OCI-LY1 (cell line): ENCODE results near the gene PRPF38A.

Experiments
- H2AFZ ChIP-seq: fragments of 200-600 bp; sonication (generic), shearing (Covaris generic); 2 replicates; pipeline ENCODE4 v1.6.0; 2014; ENCODE audit warnings: antibody characterized with exemption, mild to moderate bottlenecking, low read length
- H3F3A ChIP-seq: fragments of 200-600 bp; sonication (generic), shearing (Covaris generic); 2 replicates; pipeline ENCODE4 v1.6.0; 2014; ENCODE audit warnings: mild to moderate bottlenecking, antibody characterized with exemption, low read length, moderate library complexity; ENCODE audit not compliant: insufficient read depth
- H3K27ac ChIP-seq: fragments of 200-600 bp; sonication (generic); 2 replicates; pipeline ENCODE4 v1.5.1; 2014; ENCODE audit warnings: low read length, mixed run types, mild to moderate bottlenecking, low read depth; ENCODE audit not compliant: poor library complexity, severe bottlenecking
- H3K27me3 ChIP-seq: fragments of 200-600 bp; sonication (generic); 2 replicates; pipeline ENCODE4 v1.6.0; 2014; ENCODE audit warnings: antibody characterized with exemption, mild to moderate bottlenecking, low read length, moderate library complexity; ENCODE audit not compliant: insufficient read depth
- H3K36me3 ChIP-seq: fragments of 200-600 bp; sonication (generic); 2 replicates; pipeline ENCODE4 v1.6.1; 2014; ENCODE audit warnings: mild to moderate bottlenecking, antibody characterized with exemption, low read length, moderate library complexity, mixed read lengths; ENCODE audit not compliant: insufficient read depth
- H3K4me1 ChIP-seq: fragments of 200-600 bp; sonication (generic); 2 replicates; pipeline ENCODE4 v1.5.1; 2014; ENCODE audit warnings: mild to moderate bottlenecking, low read length, moderate library complexity; ENCODE audit not compliant: insufficient read depth, severe bottlenecking
- H3K4me2 ChIP-seq: fragments of 200-600 bp; sonication (generic), shearing (Covaris generic); 2 replicates; pipeline ENCODE4 v1.6.1; 2014; ENCODE audit warnings: low read length
- H3K4me3 ChIP-seq: fragments of 200-600 bp; sonication (generic); 2 replicates; pipeline ENCODE4 v1.5.1; 2014; ENCODE audit warnings: low read length, low read depth, mild to moderate bottlenecking, mixed read lengths; ENCODE audit not compliant: poor library complexity, severe bottlenecking
- H3K79me2 ChIP-seq: fragments of 200-600 bp; shearing (Covaris generic); 2 replicates; pipeline ENCODE4 v1.6.1; 2016; ENCODE audit warnings: mixed run types, low read length, mixed read lengths; ENCODE audit not compliant: insufficient read depth
- H3K9ac ChIP-seq: fragments of 200-600 bp; sonication (generic), shearing (Covaris generic); 2 replicates; pipeline ENCODE4 v1.6.1; 2014; ENCODE audit warnings: mild to moderate bottlenecking, low read length, mixed read lengths
- H3K9me2 ChIP-seq: fragments of 200-600 bp; sonication (generic), shearing (Covaris generic); 2 replicates; pipeline ENCODE4 v1.6.1; 2014; ENCODE audit warnings: low read depth, mild to moderate bottlenecking, low read length, mixed read lengths
- H3K9me3 ChIP-seq: fragments of 200-600 bp; shearing (Covaris generic); 2 replicates; pipeline ENCODE4 v1.6.1; 2014; ENCODE audit warnings: low read length, mixed read lengths
- H4K20me1 ChIP-seq: fragments of 200-600 bp; sonication (generic), shearing (Covaris generic); 2 replicates; pipeline ENCODE4 v1.6.0; 2016; ENCODE audit warnings: mild to moderate bottlenecking, low read length; ENCODE audit not compliant: insufficient read depth
- CTCF ChIP-seq: fragments of 200-600 bp; sonication (generic), shearing (Covaris generic); IDR thresholded peaks from 2 replicates; pipeline ENCODE4 v1.5.1; 2017; ENCODE audit warnings: mild to moderate bottlenecking, antibody characterized with exemption, low read length, moderate library complexity, mixed read lengths
- EZH2 ChIP-seq: fragments of 200-600 bp; sonication (generic), shearing (Covaris generic); IDR thresholded peaks from 2 replicates; pipeline ENCODE4 v1.8.0; 2017; ENCODE audit warnings: borderline replicate concordance, mixed run types, mild to moderate bottlenecking, antibody characterized with exemption, low read length, moderate library complexity, mixed read lengths

Gene PRPF38A

GRCh38 chr1:52404975-52405338 lies 555 bp downstream of the PRPF38A start:
- Histone ChIP-seq H4K20me1 (no peaks in the 10 kb centered on the region), H3K9ac (peak overlapping the region; percentile 99), H3K79me2 (peaks cover 42% of the 10 kb centered on the region), H3K27ac (peak overlapping the region; percentile 86), H3K36me3 (peaks cover 60% of the 10 kb centered on the region), H3K27me3 (no peaks in the 10 kb centered on the region), H3K9me2 (no peaks in the 10 kb centered on the region), H3F3A (no peaks in the 10 kb centered on the region), H2AFZ (no peak overlapping the region), H3K4me2 (peak overlapping the region; percentile 97), H3K4me1 (peaks cover 30% of the 10 kb centered on the region), H3K9me3 (no peaks in the 10 kb centered on the region), H3K4me3 (peak overlapping the region; percentile 97)
- TF ChIP-seq CTCF: no peak
- TF ChIP-seq EZH2: no peak

GRCh38 chr1:52413410-52413989 lies 9.1 kb downstream of the PRPF38A start:
- H3K27me3 ChIP-seq: no peaks in the 10 kb centered on the region
- no peaks in the 10 kb centered on the region for H3K4me1 ChIP-seq
- no peaks in the 10 kb centered on the region for H3K9me2 ChIP-seq
- H3F3A ChIP-seq: no peaks in the 10 kb centered on the region
- peaks cover 93% of the 10 kb centered on the region for H3K36me3 ChIP-seq
- H3K4me2 ChIP-seq: no peak overlapping the region
- H3K79me2 ChIP-seq: no peaks in the 10 kb centered on the region
- H3K9ac ChIP-seq: no peak overlapping the region
- no peaks in the 10 kb centered on the region for H3K9me3 ChIP-seq
- H3K27ac ChIP-seq: no peak overlapping the region
- H3K4me3 ChIP-seq: no peak overlapping the region
- H4K20me1 ChIP-seq: no peaks in the 10 kb centered on the region
- TF ChIP-seq EZH2 (no peak), CTCF (no peak)
- no peak overlapping the region for H2AFZ ChIP-seq

- Histone ChIP-seq H3K4me1 (no peaks in the 10 kb centered on the region), H4K20me1 (no peaks in the 10 kb centered on the region), H3K36me3 (peaks cover 95% of the 10 kb centered on the region), H3K27ac (no peak overlapping the region), H3F3A (no peaks in the 10 kb centered on the region), H3K9me3 (no peaks in the 10 kb centered on the region), H3K4me2 (no peak overlapping the region), H3K4me3 (no peak overlapping the region), H3K79me2 (no peaks in the 10 kb centered on the region), H3K9me2 (no peaks in the 10 kb centered on the region), H2AFZ (no peak overlapping the region), H3K27me3 (no peaks in the 10 kb centered on the region), H3K9ac (no peak overlapping the region)
- no peak for TF ChIP-seq CTCF
- TF ChIP-seq EZH2: no peak
Measured at GRCh38 chr1:52414942-52415341, 10.5 kb downstream of the PRPF38A start.
